OCI-LY3 (cell line): ENCODE measurements around the gene ARHGAP24.

Experiments used
- H2AFZ ChIP-seq: fragments of 200-600, 300-600 bp; shearing (Covaris generic); 2 replicates; pipeline ENCODE4 v1.6.0; 2014; ENCODE audit warnings: antibody characterized with exemption, low read depth, low read length
- H3K27ac ChIP-seq: fragments of 200-600, 300-600 bp; sonication (generic); 2 replicates; pipeline ENCODE4 v1.5.1; 2014; ENCODE audit warnings: mild to moderate bottlenecking, low read length, moderate library complexity, mixed read lengths
- H3K27me3 ChIP-seq: fragments of 200-600, 300-600 bp; sonication (generic); 2 replicates; pipeline ENCODE4 v1.6.1; 2014; ENCODE audit warnings: low read depth, low read length, mixed read lengths
- H3K36me3 ChIP-seq: fragments of 200-600, 300-600 bp; sonication (generic); replicated peaks from 2 replicates; pipeline ENCODE3; 2014; ENCODE audit warnings: low read depth, low read length, mixed read lengths
- H3K4me1 ChIP-seq: fragments of 300-600, 200-600 bp; sonication (generic); 2 replicates; pipeline ENCODE4 v1.6.1; 2014; ENCODE audit warnings: low read length, mixed read lengths
- H3K4me2 ChIP-seq: fragments of 200-600, 300-600 bp; sonication (generic); 2 replicates; pipeline ENCODE4 v1.6.1; 2014; ENCODE audit warnings: low read length, mixed read lengths
- H3K4me3 ChIP-seq: fragments of 300-600, 200-600 bp; sonication (generic); 2 replicates; pipeline ENCODE4 v1.5.1; 2014; ENCODE audit warnings: antibody characterized with exemption, mild to moderate bottlenecking, low read length, moderate library complexity
- H3K79me2 ChIP-seq: fragments of 300-600, 200-600 bp; shearing (Covaris generic); 2 replicates; pipeline ENCODE4 v1.6.1; 2014; ENCODE audit warnings: mild to moderate bottlenecking, low read length, mixed read lengths
- H3K9ac ChIP-seq: fragments of 300-600, 200-600 bp; shearing (Covaris generic); 2 replicates; pipeline ENCODE4 v1.6.0; 2014; ENCODE audit warnings: mild to moderate bottlenecking, low read length, moderate library complexity
- H3K9me3 ChIP-seq: fragments of 200-600, 300-600 bp; shearing (Covaris generic); 2 replicates; pipeline ENCODE4 v1.6.1; 2014; ENCODE audit warnings: low read length, mixed read lengths; ENCODE audit not compliant: insufficient read depth
- H4K20me1 ChIP-seq: fragments of 200-600, 300-600 bp; sonication (generic); 2 replicates; pipeline ENCODE4 v1.6.1; 2016; ENCODE audit warnings: low read length, mixed read lengths; ENCODE audit not compliant: insufficient read depth
- CTCF ChIP-seq: fragments of 200-600, 300-600 bp; sonication (generic); IDR thresholded peaks from 2 replicates; pipeline ENCODE4 v1.5.1; 2014; ENCODE audit warnings: antibody characterized with exemption, low read length, low read depth
- EZH2phosphoT487 ChIP-seq: fragments of 200-600 bp; shearing (Covaris generic); IDR thresholded peaks from 2 replicates; pipeline ENCODE4 v1.6.1; 2018; ENCODE audit warnings: antibody characterized with exemption, mixed run types, low read depth

Gene ARHGAP24

GRCh38 chr4:85570388-85570787 is 95.4 kb downstream of the ARHGAP24 start:
- Histone ChIP-seq H3K9me3 (no peaks in the 10 kb centered on the region), H3K27ac (peak overlapping the region; percentile 90), H2AFZ (no peak overlapping the region), H3K36me3 (peaks cover 21% of the 10 kb centered on the region), H4K20me1 (peaks cover 7% of the 10 kb centered on the region; the same call in 1 of the 2 replicates), H3K79me2 (peaks cover 69% of the 10 kb centered on the region), H3K4me1 (peaks cover 65% of the 10 kb centered on the region), H3K4me2 (peak overlapping the region; percentile 80), H3K9ac (peak overlapping the region; percentile 53), H3K27me3 (no peaks in the 10 kb centered on the region), H3K4me3 (peak overlapping the region; percentile 54)
- no peak for TF ChIP-seq EZH2phosphoT487
- no peak for TF ChIP-seq CTCF

- peak overlapping the region; percentile 54 for H3K4me3 ChIP-seq
- peaks cover 69% of the 10 kb centered on the region for H3K79me2 ChIP-seq
- H3K36me3 ChIP-seq = peaks cover 26% of the 10 kb centered on the region
- H4K20me1 ChIP-seq = peaks cover 7% of the 10 kb centered on the region; the same call in 1 of the 2 replicates
- peak overlapping the region; percentile 80 for H3K4me2 ChIP-seq
- peaks cover 59% of the 10 kb centered on the region for H3K4me1 ChIP-seq
- H3K9me3 ChIP-seq = no peaks in the 10 kb centered on the region
- peak overlapping the region; percentile 7; the same call in 1 of the 2 replicates for H3K9ac ChIP-seq
- peak overlapping the region; percentile 90 for H3K27ac ChIP-seq
- no peak overlapping the region for H2AFZ ChIP-seq
- TF ChIP-seq EZH2phosphoT487 = no peak
- no peaks in the 10 kb centered on the region for H3K27me3 ChIP-seq
These were observed 96.1 kb downstream of the ARHGAP24 start for GRCh38 chr4:85571008-85571407.

- Histone ChIP-seq H3K36me3 (peaks cover 29% of the 10 kb centered on the region), H3K4me1 (peaks cover 36% of the 10 kb centered on the region), H4K20me1 (no peaks in the 10 kb centered on the region), H3K27me3 (no peaks in the 10 kb centered on the region), H3K4me2 (no peak overlapping the region), H2AFZ (no peak overlapping the region), H3K79me2 (peaks cover 46% of the 10 kb centered on the region), H3K9ac (no peak overlapping the region), H3K9me3 (no peaks in the 10 kb centered on the region), H3K27ac (no peak overlapping the region), H3K4me3 (no peak overlapping the region)
- TF ChIP-seq CTCF = no peak
- no peak for TF ChIP-seq EZH2phosphoT487
These were observed 98.3 kb downstream of the ARHGAP24 start for GRCh38 chr4:85573270-85573669.

GRCh38 chr4:85577307-85577706 is 102.4 kb downstream of the ARHGAP24 start:
- Histone ChIP-seq H3K27me3 (no peaks in the 10 kb centered on the region), H3K4me2 (no peak overlapping the region), H3K79me2 (peaks cover 34% of the 10 kb centered on the region), H3K27ac (no peak overlapping the region), H3K4me1 (peaks cover 18% of the 10 kb centered on the region), H3K9ac (no peak overlapping the region), H4K20me1 (no peaks in the 10 kb centered on the region), H2AFZ (no peak overlapping the region), H3K36me3 (peaks cover 19% of the 10 kb centered on the region), H3K4me3 (no peak overlapping the region), H3K9me3 (no peaks in the 10 kb centered on the region)
- no peak for TF ChIP-seq CTCF
- TF ChIP-seq EZH2phosphoT487 = no peak
